Measurements from ENCODE around the gene CCDC184. TPM values are rescaled to one million over a fixed set of nuclear protein-coding genes. Genes with fewer than 3 reads are reported as not detected.

CCDC184 gene
- 3.1 to 4.2 TPM (median 4.1 TPM) in 5 replicates for total RNA-seq (2022; extraction: Qiagen RNA extraction)

GRCh38 chr12:48183091-48183875, at the start of gene CCDC184:
Gene CCDC184 (plus strand): TSS chr12:48183644. CDS start chr12:48184123, 479 bp downstream.

GRCh38 chr12:48157018-48157888, 26.2 kb upstream of the CCDC184 start, which contains the start of gene ASB8:
Gene ASB8 (minus strand): TSS chr12:48157515. CDS start chr12:48153496, 4,019 bp downstream.

GRCh38 chr12:48203192-48203591, 19.7 kb downstream of the CCDC184 start, which contains the start of gene OR10AD1:
Gene OR10AD1 (minus strand): TSS chr12:48203292. CDS start chr12:48203292, 0 bp downstream.

Other genes starting within 250 kb of the CCDC184 start
- gene TMEM106C, start 220.0 kb upstream of the CCDC184 start, total RNA-seq (2022; extraction: Qiagen RNA extraction) = 115 to 141 TPM (median 122 TPM) in 5 replicates
- 0.02 to 0.14 TPM (median 0.07 TPM) in 5 replicates for gene COL2A1, start 179.2 kb upstream of the CCDC184 start, total RNA-seq (2022; extraction: Qiagen RNA extraction)
- gene SENP1, start 77.6 kb upstream of the CCDC184 start, total RNA-seq (2022; extraction: Qiagen RNA extraction) = 11.2 to 14.0 TPM (median 12.7 TPM) in 5 replicates
- 27.5 to 30.8 TPM (median 28.2 TPM) in 5 replicates for gene PFKM, start 64.3 kb upstream of the CCDC184 start, total RNA-seq (2022; extraction: Qiagen RNA extraction)
- 11.6 to 19.5 TPM (median 13.6 TPM) in 5 replicates for gene ASB8, start 26.1 kb upstream of the CCDC184 start, total RNA-seq (2022; extraction: Qiagen RNA extraction)
- not detected in 5 replicates for gene OR10AD1, start 19.6 kb downstream of the CCDC184 start, total RNA-seq (2022; extraction: Qiagen RNA extraction)
- 5.9 to 7.2 TPM (median 6.7 TPM) in 5 replicates for gene ZNF641, start 167.3 kb downstream of the CCDC184 start, total RNA-seq (2022; extraction: Qiagen RNA extraction)

Measured in A549 treated with CORT108297 at 1 μM for 4 hours (cell line).